GM19455 (cell line): Measurements from ENCODE around the gene GMPPA.

ENCODE experiments used
- ATAC-seq: cut with Tn5 transposase; IDR thresholded peaks from one replicate; pipeline ENCODE4 v1.9.1; 2021; ENCODE audit not compliant: unreplicated experiment

Gene GMPPA

DNA sequence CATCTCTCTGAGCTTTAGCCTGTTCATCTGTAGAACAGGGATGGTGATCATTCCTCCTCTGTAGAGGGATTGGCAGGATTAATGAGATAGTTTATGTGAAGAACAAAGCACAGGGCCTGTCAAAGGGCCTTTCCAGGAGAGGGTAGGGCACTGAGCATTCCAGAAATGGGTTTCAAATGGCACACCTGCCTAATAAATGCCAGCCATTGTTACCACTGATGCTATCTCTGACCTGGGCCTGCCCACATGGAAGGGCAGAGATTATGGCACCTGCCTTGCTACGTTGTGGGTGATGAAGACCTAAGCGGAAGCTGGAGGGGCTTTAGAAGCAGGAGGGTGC, 31.0 kb upstream of the GMPPA start:
- ATAC-seq = no peak

GRCh38 chr2:219468410-219469185, 30.1 kb upstream of the GMPPA start:
- no peak for ATAC-seq

DNA sequence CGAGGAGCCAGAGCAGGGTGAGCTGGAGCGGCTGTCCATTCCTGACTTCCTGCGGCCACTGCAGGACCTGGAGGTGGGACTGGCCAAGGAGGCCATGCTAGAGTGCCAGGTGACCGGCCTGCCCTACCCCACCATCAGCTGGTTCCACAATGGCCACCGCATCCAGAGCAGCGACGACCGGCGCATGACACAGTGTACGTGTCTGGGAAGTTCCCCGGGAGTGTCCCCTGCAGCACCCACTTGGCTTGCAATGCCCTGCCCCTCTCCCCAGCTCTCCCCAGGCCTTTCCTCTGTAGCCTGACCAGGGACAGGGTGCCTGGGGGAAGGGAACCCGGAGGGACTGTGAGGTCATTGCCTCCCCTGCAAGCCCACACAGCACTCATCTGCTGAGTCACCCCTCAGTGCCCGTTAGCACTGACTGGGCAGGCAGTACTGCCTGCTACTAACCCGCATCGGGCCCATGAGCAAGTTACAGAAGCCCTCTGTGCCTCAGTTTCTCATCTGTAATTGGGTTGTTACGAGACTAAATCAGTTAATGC, 29.4 kb upstream of the GMPPA start:
- no peak for ATAC-seq

DNA sequence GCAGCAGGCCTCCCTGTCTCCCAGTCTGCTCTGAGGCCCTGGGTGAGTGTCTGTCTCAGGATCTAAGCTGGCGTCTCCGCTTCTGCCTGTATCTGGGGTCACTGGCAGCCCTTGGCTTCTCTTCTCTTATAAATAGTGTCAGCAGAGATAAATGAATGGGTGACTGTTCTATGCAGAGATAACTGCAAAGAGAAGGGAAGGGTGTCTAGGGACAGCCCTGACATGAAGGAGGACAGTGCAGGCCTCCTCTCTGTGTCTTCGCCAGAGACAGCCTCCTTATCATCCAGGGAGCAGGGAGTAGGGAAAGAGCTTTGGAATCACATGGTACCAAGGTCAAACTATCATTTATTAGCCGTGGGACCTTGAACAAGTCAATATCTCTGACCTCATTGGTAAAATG, 28.3 kb upstream of the GMPPA start:
- no peak for ATAC-seq

DNA sequence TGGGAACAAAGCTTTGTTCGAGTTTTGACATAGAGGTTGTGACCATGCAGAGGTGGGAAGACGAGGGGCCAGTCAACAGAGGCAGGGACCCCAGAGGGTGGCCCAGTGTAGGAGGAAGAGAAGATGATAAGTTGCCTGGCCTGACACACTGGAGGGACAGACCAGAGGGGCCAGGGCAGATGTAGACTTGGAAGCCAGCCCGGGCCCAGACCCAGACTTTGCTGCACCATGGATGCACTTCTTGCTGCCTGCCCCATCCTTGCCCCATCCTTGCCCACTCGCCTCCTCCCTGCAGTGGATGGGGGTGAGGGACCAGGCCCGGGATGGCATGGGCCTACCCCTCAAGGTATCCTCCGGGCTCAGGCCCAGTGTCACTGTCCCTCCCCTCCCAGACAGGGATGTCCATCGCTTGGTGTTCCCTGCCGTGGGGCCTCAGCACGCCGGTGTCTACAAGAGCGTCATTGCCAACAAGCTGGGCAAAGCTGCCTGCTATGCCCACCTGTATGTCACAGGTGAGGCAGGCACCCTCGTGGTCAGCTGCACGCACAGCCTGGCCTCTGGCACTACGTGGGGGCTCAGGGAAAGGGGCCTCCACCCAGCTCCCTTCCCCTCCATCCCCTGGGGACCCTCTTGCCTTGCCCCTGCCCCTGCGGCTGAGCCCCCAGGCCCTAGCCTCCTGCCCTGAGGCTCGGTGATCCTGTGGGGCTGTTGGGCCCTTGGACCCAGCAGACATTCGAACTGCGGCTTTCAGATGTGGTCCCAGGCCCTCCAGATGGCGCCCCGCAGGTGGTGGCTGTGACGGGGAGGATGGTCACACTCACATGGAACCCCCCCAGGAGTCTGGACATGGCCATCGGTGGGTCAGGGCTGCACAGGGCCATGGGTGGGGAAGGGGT, 27.0 kb upstream of the GMPPA start:
- no peak for ATAC-seq

- ATAC-seq = no peak
Measured at GRCh38 chr2:219472629-219473187, 26.0 kb upstream of the GMPPA start.

DNA sequence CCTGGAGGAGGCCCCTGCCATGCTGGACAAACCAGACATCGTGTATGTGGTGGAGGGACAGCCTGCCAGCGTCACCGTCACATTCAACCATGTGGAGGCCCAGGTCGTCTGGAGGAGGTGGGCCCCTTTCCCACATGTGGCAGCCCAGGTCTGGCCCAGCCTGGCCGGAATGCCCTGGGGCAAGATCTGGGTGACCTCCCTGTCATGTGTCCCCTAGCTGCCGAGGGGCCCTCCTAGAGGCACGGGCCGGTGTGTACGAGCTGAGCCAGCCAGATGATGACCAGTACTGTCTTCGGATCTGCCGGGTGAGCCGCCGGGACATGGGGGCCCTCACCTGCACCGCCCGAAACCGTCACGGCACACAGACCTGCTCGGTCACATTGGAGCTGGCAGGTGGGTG, 25.2 kb upstream of the GMPPA start:
- ATAC-seq = no peak

GRCh38 chr2:219474285-219475060, 24.2 kb upstream of the GMPPA start:
- ATAC-seq = no peak

DNA sequence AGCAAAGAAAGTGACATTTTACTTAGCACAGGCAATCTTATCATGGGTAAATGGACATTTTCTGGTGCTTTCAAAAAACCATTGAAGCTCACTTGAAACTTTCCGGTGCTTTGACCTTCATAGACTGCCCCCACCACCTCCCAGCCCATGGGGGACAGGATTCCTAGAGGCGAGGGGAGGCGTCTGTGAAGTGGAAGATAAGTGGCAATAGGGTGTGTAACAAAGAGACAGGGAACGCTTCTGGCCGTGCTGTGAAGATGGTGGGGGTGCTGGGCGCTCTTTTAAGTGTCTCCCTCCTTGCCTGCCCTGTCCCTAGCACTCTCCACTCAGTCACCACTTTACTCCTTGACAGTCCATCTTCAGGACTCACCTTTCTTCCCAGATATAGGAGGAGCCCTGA, 23.4 kb upstream of the GMPPA start:
- ATAC-seq = no peak

GRCh38 chr2:219475697-219476651, 22.7 kb upstream of the GMPPA start:
- ATAC-seq = peak; percentile 57

DNA sequence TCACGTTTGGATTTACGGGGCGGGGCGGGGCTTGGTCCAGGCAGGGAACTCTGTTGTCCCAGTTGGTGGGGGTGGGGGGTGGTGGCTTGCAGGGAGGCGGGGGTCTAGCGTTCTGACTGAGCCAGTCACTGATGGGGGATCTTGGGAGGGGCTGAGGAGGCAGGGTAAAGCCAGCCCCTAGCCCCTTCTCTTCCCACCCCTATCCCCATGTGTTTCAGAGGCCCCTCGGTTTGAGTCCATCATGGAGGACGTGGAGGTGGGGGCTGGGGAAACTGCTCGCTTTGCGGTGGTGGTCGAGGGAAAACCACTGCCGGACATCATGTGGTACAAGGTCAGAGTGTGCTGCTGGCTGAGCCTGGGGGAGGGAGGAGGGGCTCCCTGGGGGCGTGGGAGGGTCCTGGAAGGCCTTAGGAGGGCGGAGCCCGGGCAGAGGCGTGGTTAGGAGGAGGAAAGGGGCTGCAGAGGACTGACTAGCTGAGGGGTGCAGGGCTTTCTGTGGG, 22.0 kb upstream of the GMPPA start:
- ATAC-seq = no peak

DNA sequence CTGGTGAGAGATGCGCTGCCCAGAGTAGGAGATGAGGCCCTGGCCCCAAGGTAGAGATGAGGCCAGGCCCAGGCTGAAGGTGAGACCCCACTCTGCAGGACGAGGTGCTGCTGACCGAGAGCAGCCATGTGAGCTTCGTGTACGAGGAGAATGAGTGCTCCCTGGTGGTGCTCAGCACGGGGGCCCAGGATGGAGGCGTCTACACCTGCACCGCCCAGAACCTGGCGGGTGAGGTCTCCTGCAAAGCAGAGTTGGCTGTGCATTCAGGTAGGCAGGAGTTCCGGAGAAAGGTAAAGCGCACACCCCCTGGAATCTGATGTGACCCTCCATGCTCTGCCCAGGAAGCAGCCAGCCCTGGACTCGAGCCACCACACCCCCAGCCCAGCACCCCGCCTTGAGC, 21.5 kb upstream of the GMPPA start:
- ATAC-seq = no peak

DNA sequence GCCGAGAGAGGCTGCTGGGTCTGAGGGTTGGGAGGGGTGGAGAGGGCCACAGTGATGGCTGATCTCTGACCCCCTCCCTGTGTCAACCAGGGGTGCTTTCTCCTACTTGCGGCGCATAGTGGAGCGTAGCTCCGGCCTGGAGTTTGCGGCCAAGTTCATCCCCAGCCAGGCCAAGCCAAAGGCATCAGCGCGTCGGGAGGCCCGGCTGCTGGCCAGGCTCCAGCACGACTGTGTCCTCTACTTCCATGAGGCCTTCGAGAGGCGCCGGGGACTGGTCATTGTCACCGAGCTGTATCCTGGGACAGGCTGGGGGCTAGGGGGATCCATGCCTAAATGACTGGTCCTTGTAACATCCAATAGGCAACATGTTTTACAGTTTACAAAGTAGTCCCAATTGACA, 20.9 kb upstream of the GMPPA start:
- ATAC-seq = no peak

DNA sequence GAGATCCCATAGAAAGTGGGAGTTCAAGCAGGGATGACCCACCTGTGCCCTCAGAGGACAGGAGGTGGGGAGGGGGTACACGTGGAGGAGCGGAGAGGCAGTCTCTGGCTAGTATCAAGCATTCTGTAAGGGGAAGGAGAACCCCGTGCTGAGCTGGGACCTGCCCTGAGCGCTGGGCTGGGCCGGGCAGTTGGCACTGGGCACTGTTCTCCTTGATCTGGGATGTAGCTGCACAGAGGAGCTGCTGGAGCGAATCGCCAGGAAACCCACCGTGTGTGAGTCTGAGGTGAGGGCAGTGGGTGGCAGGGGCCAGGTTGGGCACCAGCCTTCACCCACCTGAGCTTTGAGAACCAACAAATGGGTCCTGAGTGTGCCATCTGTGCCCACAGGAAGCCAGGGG, 19.8 kb upstream of the GMPPA start:
- no peak for ATAC-seq

DNA sequence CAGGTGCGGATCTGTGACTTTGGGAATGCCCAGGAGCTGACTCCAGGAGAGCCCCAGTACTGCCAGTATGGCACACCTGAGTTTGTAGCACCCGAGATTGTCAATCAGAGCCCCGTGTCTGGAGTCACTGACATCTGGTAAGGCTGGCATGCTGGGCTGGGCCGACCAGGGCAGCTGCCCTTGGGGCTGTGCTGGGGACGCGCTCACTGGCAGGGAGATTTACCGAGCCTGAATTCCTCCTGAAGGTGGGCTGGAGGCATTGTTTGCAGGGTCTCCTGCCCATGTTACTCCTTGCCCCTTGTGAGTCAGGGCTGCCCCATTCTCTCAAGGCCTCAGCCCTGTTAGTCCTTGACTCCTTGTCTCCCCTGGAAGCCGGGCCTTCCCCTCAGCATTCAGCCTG, 18.7 kb upstream of the GMPPA start:
- ATAC-seq = no peak

DNA sequence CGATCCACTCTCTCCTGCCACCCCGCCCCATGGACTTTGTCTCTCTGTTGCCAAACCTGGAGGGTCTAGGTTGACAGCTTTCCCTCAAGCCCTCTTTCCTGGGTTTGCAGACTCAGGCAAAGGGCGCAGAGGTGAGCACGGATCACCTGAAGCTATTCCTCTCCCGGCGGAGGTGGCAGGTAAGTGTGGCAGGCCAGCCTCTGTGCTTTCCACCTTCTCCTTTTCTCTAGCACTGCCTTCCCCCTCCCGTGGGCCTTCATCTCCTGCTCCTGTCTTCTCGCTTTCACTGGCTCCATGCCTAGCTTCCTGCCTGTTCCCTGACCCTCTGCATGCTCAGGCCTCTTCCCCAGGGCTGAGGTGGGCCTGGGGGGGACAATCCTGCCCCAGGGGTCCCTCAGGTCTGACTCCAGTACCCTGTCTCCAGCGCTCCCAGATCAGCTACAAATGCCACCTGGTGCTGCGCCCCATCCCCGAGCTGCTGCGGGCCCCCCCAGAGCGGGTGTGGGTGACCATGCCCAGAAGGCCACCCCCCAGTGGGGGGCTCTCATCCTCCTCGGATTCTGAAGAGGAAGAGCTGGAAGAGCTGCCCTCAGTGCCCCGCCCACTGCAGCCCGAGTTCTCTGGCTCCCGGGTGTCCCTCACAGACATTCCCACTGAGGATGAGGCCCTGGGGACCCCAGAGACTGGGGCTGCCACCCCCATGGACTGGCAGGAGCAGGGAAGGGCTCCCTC, 15.9 kb upstream of the GMPPA start:
- no peak for ATAC-seq

DNA sequence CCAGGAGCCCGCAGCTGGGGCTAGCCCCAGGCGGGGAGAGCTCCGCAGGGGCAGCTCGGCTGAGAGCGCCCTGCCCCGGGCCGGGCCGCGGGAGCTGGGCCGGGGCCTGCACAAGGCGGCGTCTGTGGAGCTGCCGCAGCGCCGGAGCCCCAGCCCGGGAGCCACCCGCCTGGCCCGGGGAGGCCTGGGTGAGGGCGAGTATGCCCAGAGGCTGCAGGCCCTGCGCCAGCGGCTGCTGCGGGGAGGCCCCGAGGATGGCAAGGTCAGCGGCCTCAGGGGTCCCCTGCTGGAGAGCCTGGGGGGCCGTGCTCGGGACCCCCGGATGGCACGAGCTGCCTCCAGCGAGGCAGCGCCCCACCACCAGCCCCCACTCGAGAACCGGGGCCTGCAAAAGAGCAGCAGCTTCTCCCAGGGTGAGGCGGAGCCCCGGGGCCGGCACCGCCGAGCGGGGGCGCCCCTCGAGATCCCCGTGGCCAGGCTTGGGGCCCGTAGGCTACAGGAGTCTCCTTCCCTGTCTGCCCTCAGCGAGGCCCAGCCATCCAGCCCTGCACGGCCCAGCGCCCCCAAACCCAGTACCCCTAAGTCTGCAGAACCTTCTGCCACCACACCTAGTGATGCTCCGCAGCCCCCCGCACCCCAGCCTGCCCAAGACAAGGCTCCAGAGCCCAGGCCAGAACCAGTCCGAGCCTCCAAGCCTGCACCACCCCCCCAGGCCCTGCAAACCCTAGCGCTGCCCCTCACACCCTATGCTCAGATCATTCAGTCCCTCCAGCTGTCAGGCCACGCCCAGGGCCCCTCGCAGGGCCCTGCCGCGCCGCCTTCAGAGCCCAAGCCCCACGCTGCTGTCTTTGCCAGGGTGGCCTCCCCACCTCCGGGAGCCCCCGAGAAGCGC, 15.0 kb upstream of the GMPPA start:
- ATAC-seq = no peak
